WI38 (cell line): Measurements from ENCODE around the gene NACC1.

Source experiments
- H3K4me3 ChIP-seq: 2 replicates; pipeline ENCODE4 v1.5.1; 2011; ENCODE audit warnings: low read depth, mild to moderate bottlenecking, control low read depth, low read length
- TF ChIP-seq, protein P1 (sequence below): IDR thresholded peaks from 2 replicates; pipeline ENCODE4 v1.5.1; 2012; ENCODE audit warnings: low read depth, mild to moderate bottlenecking, control low read depth, low read length

The NACC1 gene

DNA sequence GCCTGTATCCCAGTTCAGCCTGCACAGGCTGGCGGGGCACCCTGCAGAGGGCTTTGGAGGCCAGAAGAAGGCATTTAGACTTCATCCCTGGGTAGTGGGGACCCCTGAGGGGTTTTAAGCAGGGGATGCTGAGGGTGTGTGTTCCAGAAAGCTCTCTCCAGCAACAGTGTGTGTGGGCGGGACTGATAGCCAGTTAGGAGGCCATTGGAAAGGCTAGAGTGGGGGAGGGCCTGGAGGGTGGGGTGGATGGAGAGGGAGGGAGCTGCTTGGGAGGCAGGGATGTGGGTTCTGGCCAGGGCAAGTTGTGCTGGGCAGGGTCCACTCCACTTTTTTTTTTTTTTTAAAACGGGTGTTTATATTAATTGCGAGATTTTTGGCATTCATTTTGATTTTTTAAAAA lies 43.7 kb upstream of the NACC1 start:
- TF ChIP-seq, protein P1, sequence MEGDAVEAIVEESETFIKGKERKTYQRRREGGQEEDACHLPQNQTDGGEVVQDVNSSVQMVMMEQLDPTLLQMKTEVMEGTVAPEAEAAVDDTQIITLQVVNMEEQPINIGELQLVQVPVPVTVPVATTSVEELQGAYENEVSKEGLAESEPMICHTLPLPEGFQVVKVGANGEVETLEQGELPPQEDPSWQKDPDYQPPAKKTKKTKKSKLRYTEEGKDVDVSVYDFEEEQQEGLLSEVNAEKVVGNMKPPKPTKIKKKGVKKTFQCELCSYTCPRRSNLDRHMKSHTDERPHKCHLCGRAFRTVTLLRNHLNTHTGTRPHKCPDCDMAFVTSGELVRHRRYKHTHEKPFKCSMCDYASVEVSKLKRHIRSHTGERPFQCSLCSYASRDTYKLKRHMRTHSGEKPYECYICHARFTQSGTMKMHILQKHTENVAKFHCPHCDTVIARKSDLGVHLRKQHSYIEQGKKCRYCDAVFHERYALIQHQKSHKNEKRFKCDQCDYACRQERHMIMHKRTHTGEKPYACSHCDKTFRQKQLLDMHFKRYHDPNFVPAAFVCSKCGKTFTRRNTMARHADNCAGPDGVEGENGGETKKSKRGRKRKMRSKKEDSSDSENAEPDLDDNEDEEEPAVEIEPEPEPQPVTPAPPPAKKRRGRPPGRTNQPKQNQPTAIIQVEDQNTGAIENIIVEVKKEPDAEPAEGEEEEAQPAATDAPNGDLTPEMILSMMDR, result no peak
- no peak overlapping the region for H3K4me3 ChIP-seq

DNA sequence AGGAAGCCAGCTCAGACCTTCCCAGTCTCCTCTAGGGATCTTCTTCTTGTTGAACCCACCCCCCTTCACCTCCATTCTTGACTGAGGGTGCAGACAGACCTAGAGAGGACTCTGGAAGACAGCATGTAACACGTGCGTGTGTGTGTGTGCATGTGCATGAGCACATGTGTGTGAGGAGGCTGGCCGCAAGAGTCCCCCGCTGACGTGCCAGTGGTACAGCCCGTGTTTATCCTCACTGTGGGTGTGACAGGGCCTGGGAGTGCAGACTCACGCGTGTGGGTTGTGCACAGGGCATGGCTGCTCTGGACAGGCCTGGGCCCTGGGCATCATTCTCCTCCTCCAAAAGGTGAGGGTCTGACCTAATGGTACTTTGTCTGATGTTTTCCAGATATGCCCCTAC lies 41.7 kb upstream of the NACC1 start:
- no peak overlapping the region for H3K4me3 ChIP-seq
- TF ChIP-seq, protein P1, result no peak

DNA sequence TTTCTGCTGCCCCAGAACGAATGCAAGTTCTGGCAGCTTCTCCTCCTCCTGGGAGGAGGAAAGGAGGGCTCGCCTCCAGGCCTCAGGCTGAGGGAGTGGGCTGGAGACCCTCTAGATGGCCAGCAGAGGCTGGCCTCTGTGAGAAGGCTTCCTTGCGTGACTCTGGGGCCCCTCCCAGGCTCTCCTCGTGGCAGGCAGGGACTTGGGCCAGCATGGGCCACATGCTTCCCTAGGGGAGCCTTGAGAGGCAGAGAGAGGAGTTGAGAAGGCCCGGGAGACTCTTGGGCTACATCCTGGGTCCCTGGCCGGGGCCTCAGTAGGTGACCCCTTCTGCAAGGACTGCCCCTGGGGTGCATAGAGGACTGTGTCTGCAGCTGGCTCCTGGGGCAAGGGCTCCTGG lies 41.3 kb upstream of the NACC1 start:
- TF ChIP-seq, protein P1, result no peak
- H3K4me3 ChIP-seq, result no peak overlapping the region

DNA sequence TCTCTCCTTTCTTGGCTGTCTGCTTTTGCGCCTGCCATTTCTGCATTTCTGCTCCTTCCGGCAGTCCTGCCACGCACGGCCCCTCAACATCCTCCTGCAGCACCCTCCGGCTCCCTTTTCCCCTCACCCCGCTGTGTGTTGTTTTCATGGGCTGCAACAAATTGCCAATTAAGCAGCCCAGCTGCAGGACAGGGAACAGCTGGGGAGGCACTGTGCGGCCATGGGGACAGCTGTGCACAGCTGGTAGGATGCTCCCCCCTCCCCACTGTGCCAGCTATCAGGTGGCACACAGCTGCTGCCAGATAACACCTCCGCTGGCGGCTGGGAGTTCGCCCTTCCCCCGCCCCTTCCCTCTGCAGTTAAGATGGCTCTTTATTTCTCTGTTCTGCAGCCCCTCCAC lies 40.8 kb upstream of the NACC1 start:
- no peak overlapping the region for H3K4me3 ChIP-seq

DNA sequence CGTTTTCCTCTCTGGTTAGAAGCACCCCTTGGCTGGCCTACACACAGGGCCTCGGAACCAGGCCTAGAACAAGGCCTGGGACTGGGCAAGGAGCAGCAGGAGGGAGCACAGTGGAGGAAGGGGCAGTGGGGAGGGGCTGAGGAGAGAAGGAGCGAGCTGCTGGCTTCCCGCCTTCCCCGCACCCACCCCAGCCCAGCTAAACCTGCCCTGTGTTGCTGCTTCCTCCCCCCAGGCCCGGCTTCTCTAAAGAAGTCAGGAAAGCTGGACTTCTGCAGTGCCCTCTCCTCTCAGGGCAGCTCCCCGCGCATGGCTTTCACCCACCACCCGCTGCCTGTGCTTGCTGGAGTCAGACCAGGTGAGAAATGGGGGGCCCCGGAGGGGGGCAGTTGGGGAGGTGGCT lies 39.7 kb upstream of the NACC1 start:
- H3K4me3 ChIP-seq, result no peak overlapping the region
- TF ChIP-seq, protein P1, result no peak

More for the DNA sequence above, 40.8 kb upstream of the NACC1 start:
- TF ChIP-seq, protein P1, result no peak

DNA sequence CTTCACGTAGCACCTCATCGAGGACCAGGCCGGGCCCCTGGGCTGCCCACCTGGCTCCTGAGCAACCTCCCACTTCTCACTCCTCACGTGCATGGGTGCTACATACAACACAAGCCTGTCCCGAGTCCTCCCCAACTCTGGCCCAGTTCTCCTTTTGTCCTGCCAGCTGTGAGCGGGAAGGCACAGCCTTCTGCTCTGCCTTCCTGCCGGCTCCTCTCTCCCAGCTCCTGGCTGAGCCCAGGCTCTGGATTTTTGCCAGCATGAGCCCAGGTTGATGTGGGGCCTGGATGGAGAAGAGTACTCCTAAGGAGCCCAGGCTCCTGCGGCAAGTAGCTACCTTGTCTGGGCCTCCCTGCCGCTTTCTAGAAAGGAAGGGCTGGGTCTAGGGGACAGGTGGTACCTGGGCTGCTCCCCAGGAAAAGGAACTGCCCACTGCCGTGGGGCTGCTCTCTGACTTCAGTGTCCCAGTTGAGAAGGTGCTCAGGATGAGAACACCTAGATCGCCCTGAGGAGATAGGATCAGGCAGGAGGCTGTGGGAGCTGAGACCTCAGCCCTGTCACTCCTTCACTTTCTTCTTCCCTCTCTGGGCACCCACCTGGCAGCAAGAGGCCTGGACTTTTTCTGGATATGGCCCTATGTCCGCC lies 39.0 kb upstream of the NACC1 start:
- TF ChIP-seq, protein P1, result no peak
- no peak overlapping the region for H3K4me3 ChIP-seq

DNA sequence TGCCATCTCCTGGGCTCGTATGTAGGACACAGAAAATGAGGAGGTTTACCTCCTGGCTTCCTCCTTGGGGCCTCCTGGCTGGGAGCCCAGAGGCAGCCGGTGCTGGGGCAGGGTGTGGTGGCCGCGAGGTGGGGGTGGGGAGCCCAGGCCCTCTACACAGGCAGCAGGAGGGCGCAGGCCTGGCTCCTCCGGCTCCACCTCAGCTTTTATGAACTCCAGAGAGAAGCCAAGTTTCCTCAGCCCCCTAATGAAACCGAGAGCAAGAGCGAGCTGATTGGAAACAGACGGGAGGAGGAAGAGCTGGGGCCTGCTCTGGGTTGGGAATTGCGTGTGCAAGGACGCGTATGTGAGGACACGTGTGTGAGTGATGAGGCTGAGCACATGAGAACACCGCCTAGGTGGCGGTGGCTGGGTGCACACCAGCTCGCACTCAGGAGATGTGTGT lies 38.5 kb upstream of the NACC1 start:
- TF ChIP-seq, protein P1, result no peak
- H3K4me3 ChIP-seq, result no peak overlapping the region
